ENCODE measurements around the gene SEC14L5.

Gene SEC14L5

DNA sequence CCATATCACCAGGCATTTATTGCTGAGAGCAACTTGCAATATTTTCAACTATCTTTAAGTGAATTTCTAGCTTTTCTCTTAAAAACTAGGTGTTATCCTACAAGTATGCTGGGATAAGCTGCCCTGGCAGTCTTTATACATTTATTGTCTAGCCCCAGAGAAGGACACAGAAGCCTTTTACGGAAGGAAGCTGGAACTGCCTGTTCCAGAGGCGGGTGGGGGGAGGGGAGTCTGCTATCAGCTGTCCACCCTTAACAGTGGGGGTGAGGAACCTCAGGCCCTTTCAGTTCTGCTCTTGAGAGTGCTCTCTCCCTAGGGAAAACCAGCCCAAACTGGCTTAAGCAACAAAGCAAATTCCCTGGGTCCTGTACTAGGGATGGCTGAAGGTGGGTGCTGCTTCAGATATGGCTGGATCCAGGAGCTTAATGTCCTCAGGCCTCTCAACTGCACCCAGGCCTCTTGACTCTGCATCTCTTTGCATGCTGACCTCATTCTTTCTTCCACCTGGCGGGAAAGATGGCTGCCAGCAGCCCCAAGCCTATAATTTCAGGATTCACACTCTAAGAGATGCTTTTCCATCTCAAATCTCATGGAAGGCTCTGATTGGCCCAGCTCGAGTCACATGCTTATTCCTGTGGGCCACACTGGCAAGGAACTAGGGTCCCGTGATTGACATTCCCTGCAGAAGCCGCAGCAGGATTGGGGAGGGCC is 59.0 kb downstream of the SEC14L5 start:
- no peak for DNase-seq

DNA sequence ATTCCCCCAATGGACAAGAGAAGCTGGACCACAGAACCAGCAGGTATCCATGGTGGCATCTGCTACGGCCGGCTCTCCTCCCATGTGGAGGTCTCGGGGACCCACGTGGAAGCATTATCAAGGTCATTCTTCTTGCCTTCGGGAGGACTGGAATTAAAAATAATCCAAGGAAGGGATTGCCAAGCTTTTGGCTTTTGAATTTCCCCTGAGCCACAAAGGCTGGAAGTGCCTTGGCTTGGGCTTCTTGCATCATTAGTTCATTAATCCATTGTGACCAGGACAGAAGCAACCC is 59.5 kb downstream of the SEC14L5 start:
- no peak for DNase-seq

DNA sequence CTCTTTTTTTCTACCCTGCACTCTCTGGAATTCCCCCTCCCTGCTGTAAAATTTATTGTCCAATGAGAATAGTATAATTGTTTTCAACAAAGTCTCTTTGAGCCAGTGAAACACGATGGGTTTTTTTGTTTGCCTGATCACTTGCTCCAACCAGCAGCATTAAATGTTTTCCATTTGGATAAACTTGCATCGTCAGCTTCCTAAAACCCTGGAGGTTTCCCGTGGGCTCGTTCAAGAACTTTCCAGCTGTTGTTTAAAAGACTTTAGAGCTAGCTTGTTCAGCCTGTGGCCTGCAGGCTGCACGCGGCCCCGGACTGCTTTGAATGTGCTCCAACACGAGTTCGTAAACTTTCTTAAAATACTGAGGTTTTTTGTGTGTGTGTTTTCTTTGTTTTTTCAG is 60.7 kb downstream of the SEC14L5 start:
- DNase-seq = no peak

DNA sequence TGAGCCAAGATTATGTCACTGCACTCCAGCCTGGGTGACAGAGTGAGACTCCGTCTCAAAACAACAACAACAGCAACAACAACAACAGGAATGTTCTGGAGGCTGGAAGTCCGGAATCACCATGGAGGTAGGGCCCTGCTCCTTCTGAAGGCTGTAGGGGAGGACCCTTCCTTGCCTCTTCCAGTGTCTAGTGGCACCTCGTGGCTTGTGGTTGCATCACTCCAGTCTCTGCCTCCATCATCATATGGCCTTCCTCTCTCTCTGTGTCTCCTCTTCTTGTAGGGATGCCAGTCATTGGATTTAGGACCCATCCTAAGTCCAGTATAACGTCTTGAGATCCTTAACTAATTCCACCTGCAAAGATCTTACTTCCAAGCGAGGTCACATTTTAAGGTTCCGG is 61.6 kb downstream of the SEC14L5 start:
- no peak for DNase-seq

DNA sequence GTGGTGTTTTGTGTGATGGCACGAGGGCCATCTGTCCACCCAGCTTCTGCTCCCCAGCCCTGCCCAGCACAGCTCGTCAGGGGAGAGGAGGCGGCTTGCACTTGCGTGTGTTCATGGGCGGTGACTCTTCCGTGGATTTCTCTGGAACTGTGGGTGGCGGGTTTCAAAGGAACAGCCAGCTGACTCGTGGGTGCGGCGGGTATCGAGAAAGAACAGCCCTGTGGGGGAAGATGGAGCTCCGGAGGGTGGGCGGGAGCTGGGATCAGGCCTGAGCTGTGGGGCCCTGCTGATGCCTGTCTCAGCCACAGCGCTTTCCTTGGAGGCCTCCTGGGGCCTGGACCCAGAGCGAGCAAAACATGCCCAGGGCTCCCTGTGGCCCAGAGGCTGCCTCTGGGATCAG is 62.4 kb downstream of the SEC14L5 start:
- no peak for DNase-seq

DNA sequence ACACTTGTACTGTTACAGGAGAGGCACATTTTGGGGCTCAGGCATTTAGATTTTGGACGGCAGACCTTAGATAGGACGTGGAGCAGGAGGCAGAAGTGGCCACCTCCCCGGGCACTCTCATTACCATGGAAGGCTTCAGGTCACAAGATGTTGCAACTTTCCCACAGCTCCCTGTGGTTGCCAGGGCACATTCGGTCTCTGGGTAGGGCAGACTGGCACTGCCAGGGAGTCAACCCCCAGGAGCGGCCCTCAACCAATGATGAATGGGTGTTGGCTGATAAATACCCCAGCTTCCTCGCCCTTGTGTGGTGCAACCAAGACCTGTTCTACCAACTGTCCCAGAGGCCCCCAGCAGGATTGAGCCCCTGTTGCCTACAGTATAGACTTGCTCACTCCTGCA is 64.4 kb downstream of the SEC14L5 start:
- DNase-seq = no peak

DNA sequence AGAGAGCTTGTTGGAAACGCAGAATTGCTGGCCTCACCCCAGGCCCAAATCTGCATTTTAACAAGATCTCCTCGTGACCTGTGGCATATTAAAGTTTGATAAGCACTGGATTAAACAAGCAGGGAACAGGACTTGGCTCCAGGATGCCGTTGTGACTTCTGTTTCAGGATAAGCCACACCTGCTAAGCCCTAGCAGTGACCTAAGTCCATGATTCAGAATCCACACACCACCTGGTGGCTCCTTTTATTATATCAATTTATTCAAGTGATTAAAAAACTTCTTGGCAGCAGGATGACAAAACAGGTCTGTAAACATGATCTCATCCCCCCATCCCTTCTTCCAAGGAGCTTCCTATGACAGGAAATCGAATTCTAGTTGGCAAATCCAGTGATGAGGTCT is 66.5 kb downstream of the SEC14L5 start:
- DNase-seq = no peak

DNA sequence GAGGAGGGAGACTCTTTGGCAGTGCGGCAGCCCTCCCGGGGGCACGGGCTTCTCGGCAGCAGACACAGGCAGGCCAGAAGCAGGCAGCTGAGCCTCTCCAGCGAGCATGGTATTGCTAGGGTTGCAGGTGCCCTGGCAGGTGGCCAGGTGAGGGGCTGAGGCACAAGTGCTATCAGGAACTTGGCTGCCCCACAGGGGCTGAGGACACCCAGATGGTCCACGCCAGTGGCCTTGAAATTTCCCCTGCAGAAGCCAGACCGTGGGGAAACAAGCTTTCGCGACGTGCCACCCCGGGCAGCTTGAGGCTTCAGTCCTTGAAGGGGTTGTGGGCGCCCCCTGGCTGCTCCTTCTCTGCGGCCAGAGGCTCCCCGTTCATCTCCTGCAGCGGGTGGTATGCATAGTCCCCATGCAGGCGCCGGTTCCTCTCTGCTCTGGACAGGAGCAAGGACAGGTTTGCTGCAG is 67.1 kb downstream of the SEC14L5 start:
- DNase-seq = no peak

DNA sequence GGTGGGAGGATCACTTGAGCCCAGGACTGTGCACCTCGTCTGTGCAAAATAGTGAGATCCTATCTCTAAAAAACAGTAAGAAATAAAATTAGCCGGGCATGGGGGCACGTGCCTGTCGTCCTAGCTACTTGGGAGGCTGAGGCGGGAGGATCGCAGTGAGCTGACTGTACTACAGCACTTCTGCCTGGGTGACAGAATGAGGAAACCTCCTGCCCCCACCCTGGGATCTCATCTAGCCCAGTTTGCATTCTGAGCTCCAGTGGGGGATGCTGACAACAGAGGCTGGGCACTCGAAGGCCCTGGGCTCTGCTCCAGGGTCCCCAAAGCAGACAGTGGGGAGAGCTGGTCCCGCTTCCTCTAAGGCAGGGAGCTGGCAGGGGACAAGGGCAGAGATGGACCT is 68.5 kb downstream of the SEC14L5 start:
- no peak for DNase-seq

DNA sequence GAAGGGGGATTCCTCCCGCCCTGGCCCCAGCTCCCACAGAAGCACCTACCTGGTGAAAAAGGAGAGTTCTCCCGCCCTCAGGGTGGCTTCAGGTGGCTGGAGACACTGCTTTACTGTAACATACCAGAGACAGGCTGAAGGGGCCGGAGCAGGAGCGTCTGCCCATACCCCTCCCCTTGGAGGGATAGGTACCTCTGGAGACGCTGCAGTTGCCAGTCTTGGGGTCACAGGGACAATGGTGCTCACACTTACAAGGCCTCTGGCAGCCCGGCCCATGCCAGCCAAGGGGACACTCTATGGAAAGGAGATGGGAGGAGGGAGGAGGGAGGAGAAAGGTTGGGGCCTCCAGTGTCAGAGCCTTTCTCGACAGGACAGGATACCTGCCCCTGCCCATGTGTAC is 69.0 kb downstream of the SEC14L5 start:
- no peak for DNase-seq

DNA sequence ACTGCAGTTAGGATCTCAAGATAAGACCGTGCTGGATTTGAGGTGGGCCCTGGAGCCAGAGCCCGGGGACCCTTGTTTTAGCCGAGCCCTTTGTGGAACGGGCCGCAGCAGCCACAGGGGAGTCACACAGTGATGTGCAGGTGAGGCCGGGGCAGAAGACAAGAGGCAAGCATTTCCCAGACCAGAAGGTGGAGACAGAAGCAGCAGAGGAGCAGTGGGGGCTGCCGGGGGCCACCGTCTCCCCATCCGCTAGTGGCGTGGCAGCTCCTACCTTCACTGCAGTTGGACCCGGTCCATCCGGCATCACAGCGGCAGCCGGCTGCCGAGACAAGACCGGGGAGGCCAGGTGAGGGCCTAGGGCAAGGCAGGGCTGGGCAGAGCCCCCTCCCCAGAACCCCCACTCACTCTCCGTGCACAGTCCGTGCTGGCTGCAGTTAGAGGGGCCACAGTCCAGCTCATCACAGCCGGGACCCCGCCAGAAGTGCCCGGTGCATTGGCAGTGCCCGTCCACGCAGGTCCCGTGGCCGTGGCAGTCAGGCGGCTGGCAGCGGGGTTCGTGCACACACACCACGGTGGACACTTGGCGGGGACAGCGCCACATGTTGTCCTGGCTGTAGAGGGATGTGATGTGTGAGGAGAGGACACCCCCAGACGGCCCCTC is 69.6 kb downstream of the SEC14L5 start:
- DNase-seq = no peak

DNA sequence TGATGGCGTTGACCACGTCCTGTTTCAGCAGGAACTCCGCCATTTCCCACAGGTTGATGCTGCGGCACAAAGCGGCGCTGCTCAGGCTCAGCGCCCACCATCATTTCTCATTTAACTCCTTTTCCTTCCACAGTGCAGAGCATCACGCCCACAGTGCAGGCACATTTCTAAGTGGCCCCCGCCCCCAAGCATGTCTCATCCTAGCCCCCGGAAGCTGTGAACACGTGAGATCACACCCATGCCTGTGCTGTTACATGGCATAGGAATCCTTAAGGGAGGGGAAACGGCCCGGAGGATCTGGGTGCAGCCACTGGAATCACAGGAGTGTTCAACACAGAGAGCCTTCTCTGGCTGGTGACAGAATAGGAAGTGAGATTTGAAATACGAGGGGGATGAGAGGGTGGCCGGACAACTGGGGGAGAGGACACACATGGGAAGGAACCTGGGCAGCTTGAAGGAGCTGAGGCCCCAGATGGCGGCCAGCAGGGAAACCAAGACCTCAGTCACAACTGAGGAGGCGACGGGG is 70.9 kb downstream of the SEC14L5 start:
- no peak for DNase-seq

DNA sequence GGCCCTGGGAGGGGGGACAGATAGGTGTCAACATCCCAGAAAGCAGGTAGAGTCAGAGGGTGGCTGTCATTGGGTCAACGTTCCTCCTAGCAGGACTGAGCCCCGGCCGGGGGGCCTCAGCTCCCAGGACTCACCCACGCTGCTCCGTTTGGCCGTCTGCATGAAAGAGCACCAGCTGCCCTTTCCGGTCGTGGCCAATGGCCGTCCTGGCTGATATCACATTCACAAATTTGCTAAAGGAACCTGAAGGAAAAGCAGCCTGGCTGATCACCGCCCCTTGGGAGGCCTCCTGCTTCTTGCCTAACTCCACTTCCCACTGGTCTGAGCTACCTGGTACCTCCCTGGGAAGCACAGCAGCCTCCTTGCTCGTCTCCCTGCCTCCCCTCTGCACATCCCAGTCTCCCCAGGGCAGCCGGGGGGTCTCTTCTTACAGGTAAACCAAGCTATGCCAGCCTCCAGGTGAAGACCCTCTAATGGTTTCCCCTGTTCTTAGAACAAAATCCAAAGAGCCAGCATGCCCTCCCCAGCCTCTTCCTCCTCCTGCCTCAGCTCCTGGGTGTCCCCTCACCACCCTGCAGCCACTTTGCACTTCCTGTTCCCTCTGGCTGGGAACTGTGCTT is 72.2 kb downstream of the SEC14L5 start:
- no peak for DNase-seq

DNA sequence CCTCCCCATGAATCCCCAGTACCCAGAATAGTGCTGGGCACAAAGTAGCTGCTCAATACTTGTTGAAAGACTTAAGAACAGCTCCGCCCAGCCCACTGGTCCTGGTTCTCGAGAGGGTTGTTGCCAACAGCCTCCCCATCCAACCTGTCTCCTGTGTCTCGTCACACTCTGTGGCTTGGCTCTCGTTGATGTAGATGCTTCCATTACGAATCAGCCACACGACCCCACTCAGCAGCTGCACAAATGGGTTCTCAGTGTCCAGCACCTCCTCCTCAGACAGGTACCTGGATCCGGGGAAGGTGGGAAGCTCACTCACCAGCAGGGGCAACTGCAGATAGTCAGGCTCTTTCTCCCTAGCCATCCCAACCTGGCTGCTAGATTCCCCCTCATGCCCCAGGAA is 73.5 kb downstream of the SEC14L5 start:
- DNase-seq = no peak

DNA sequence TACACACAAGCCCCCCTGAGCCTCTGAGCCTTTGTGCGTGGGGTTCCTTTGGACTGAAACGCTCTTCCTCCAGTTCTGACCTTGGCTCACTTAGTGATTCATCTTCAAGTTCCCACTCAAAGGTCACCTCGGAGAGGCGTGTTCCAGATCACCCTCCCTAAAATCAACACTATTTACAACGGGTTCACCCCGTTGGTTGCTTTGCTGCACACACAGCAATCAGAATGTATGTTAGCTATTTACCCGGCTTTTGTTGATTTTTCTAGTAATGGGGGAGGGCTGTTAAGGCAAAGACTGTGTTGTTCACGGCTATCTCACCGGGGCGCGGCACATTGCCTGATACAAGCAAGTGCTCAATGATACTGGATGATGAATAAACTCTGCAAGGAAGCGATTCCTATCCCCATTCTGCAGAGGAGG is 74.6 kb downstream of the SEC14L5 start:
- DNase-seq = no peak

DNA sequence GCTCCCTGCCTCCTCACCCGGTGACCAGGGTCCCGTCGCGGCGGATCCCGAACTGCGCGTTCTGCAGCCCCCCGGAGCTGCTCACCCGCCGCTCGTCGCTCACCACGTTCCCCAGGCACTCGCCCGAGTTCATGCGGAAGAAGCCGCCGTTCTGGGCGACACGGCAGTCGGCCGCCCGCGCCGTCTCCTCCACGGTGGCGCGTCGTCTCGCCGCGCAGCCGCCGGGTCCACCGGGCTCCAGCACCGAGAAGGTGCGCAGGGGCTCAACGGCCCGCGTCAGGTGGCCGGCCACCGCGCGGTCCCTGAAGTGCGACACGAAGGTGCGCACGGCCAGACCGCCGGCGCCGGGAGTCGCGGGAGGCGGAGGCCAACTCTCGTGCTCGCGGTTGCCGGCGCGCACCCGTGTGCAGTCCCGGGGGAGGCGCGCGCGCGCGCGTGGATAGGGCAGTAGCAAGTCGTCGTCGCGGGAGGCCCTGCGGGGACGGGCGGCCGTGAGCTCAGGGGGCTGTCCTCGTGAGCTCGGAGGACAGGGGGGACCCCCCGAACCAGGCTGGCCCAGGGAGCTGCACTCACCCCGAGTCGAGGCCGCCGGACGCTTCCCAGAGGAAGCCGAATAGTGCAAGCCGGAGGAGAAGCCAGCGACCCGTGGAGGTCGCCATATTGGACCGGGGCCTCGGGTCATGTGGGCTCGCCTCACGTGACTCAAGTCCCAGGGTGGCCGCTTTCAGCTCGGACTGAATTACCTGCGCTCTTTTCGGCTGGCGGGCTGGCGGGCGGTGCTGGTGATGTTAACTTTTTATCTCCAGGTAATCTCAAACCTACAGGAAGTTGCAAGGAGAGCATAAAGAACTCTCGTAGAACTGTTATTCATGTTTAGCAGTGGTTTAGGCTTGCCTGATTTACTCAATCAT is 75.4 kb downstream of the SEC14L5 start, which contains the start of gene NAGPA:
Gene NAGPA, minus strand, starts transcription at position 680 of the 911 bp plus-strand sequence. Its CDS starts 21 bp downstream, at position 659.
- no peak for DNase-seq

DNA sequence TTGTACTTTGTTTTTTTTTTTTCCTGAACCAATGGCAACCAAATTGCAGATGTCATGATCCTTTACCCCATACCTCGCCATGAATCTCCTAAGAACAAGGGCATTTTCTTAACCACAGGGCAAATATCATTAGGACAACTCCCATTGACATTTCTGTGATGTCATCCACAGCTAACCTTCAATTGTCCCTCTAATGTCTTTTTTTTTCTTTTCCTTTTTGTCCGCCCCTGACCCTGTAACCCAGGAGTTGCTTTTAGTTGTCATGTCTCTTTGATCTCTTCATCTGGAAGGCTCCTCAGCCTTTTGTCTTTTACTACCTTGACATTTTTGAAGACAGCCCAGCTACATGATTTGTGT is 76.0 kb downstream of the SEC14L5 start:
- DNase-seq = no peak

DNA sequence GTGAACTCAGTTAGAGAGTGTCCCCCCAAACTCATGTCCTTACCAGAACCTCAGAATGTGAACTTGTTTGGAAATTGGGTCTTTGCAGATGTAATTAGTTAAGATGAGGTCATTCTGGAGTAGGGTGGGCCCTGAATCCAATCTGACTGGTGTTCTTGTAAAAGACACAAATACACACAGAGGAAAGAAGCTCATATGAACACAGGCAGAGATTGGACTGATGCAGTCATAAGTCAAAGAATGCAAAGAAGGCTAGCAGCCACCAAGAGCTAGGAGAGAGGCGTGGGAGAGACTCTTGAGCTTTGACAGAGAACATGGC is 77.7 kb downstream of the SEC14L5 start:
- no peak for DNase-seq

DNA sequence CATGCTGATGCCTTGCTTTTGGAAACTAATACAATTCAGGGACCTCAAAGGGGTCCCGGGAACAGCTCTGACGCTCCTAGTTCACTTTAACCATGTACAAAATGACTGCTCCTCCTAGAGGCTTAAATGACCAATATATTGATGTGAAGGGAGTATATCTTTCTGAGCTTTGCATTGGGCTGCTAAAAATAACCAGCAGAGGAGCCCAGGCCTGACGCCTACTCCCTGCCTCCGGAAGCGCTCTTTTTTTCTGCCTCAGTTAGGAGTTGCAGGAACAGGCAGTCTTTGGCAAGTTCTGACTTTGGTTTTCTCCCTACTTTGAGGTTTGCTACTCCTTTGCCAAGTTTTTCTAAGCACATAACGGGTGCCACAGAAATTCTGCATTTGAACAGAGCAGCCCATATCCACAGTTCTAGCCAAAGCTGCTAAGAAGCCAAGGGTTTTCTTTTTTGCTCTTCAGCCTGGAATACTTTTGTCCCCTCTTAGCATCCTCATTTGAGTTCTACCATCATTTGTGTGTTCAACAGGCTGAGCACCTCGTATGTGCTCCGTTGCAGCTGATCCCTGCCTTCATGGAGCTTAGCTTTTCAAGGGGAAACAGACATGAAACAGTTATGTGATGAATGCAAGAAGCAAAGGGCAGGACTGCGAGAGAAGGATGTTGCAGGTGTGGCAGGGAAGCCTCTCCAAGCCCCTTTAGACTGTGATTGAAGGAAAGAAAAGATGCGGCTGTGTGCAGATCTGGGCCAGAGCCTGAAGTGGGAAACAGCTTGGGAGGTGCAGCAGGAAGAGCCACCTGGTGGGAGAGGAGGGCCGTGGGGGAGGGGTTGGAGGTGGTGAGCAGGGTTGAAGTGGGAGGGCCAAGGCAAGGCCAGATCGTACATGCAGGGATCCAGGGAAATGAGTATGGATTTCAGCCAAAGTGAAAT is 78.4 kb downstream of the SEC14L5 start:
- no peak for DNase-seq

DNA sequence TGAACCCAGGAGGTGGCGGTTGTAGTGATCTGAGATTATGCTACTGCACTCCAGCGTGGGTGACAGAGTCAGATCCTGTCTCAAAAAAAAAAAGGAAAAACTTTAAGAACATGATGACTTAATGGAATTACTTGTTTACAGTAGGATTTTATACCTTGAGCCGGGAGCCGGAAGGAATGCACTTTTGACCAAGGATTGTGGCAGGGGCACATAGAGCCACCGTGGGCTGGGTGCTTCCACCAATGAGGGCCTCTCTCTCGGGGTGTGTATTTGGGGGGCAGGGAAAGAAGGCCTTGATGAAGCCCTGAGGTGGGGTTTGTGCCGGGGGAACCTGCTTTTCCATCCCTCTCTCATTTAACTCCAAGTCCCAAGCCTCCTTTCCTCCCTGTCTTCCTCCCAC is 82.3 kb downstream of the SEC14L5 start:
- DNase-seq = no peak

DNA sequence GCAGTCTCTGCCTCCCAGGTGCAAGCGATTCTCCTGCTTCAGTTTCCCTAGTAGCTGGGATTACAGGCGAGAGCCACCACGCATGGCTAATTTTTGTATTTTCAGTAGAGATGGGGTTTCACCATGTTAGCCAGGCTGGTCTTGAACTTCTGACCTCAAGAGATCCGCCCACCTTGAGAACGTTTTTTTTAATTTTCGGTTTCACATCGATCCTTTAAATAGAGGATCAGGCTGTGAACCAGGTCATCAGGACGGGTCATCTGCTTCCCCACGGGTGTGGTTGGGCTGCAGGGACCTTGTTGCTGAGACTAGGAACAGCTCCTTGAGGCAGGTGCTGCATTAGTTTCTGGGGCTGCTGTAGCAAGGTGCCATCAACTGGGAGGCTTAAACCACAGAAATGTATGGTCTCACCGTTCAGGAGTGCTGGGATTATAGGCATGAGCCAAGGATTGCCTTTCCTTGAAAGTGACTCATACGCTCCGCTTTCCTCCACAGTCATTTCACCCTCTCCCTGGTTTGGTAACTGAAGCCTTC is 83.5 kb downstream of the SEC14L5 start:
- DNase-seq = no peak
